ENCODE data around the gene ANO2. TPM values are rescaled to one million over a fixed set of nuclear protein-coding genes. Genes with fewer than 3 reads are reported as not detected.

The ANO2 gene
- total RNA-seq, 1 donor from 2014 or later = 16.0 TPM

- DNase-seq (ENCODE audit: low read depth in 2 of 2) = no peak
Measured at GRCh38 chr12:5521456-5522325, 423.4 kb downstream of the ANO2 start.

- DNase-seq (ENCODE audit: low read depth in 2 of 2) = no peak
Measured at GRCh38 chr12:5520831-5521230, 424.2 kb downstream of the ANO2 start.

GRCh38 chr12:5520037-5520436 is 425.0 kb downstream of the ANO2 start:
- no peak for DNase-seq (ENCODE audit: low read depth in 2 of 2)

GRCh38 chr12:5518584-5519365 is 426.3 kb downstream of the ANO2 start:
- no peak for DNase-seq (ENCODE audit: low read depth in 2 of 2)

- no peak for DNase-seq (ENCODE audit: low read depth in 2 of 2)
Measured at GRCh38 chr12:5516371-5517241, 428.5 kb downstream of the ANO2 start.

- DNase-seq (ENCODE audit: low read depth in 2 of 2) = no peak
Measured at GRCh38 chr12:5515458-5515857, 429.6 kb downstream of the ANO2 start.

GRCh38 chr12:5514545-5514944 is 430.5 kb downstream of the ANO2 start:
- no peak for DNase-seq (ENCODE audit: low read depth in 2 of 2)

- no peak for DNase-seq (ENCODE audit: low read depth in 2 of 2)
Measured at GRCh38 chr12:5514016-5514415, 431.0 kb downstream of the ANO2 start.

GRCh38 chr12:5513406-5513805 is 431.7 kb downstream of the ANO2 start:
- no peak for DNase-seq (ENCODE audit: low read depth in 2 of 2)

Other genes with a start within 250 kb of the ANO2 start
- gene VWF, start 179.4 kb upstream of the ANO2 start, total RNA-seq = 467 and 1,551 TPM in 2 replicates